ENCODE data around the gene PDIA4. TPM values are rescaled to one million over a fixed set of nuclear protein-coding genes. Genes with fewer than 3 reads are reported as not detected.

The PDIA4 gene
- total RNA-seq, 1 donor from 2014 or later, result 154 TPM

GRCh38 chr7:149060156-149060555, 31.9 kb upstream of the PDIA4 start:
- Mint-ChIP-seq H3K27me3 (ENCODE audit: low read depth) (no peaks in the 10 kb centered on the region), H3K36me3 (ENCODE audit: low read depth) (no peaks in the 10 kb centered on the region), H3K27ac (ENCODE audit: unreplicated experiment) (no peak overlapping the region), H3K4me1 (peaks cover 12% of the 10 kb centered on the region), H3K9me3 (no peaks in the 10 kb centered on the region), H3K4me3 (peak overlapping the region; percentile 21)
- TF ChIP-seq CTCF (conservative IDR thresholded peaks at IDR 0.05), result no peak
- DNase-seq (ENCODE audit: low read depth, low spot score), result no peak

- Mint-ChIP-seq H3K27me3 (ENCODE audit: low read depth) (no peaks in the 10 kb centered on the region), H3K27ac (ENCODE audit: unreplicated experiment) (no peak overlapping the region), H3K36me3 (ENCODE audit: low read depth) (peaks cover 2% of the 10 kb centered on the region), H3K9me3 (no peaks in the 10 kb centered on the region), H3K4me3 (no peak overlapping the region), H3K4me1 (no peaks in the 10 kb centered on the region)
- DNase-seq (ENCODE audit: low read depth, low spot score), result no peak
- TF ChIP-seq CTCF (conservative IDR thresholded peaks at IDR 0.05), result no peak
Observed at GRCh38 chr7:149053885-149054284, 25.6 kb upstream of the PDIA4 start.

- DNase-seq (ENCODE audit: low read depth, low spot score), result no peak
- no peak overlapping the region for H3K4me3 Mint-ChIP-seq
- no peak overlapping the region for H3K27ac Mint-ChIP-seq (ENCODE audit: unreplicated experiment)
- H3K27me3 Mint-ChIP-seq (ENCODE audit: low read depth), result no peaks in the 10 kb centered on the region
- H3K36me3 Mint-ChIP-seq (ENCODE audit: low read depth), result peaks cover 2% of the 10 kb centered on the region
- no peaks in the 10 kb centered on the region for H3K4me1 Mint-ChIP-seq
- no peaks in the 10 kb centered on the region for H3K9me3 Mint-ChIP-seq
- TF ChIP-seq CTCF (conservative IDR thresholded peaks at IDR 0.05), result no peak
Observed at GRCh38 chr7:149053384-149053783, 25.1 kb upstream of the PDIA4 start.

GRCh38 chr7:149050941-149051340, 22.6 kb upstream of the PDIA4 start:
- no peaks in the 10 kb centered on the region for H3K27me3 Mint-ChIP-seq (ENCODE audit: low read depth)

GRCh38 chr7:149048805-149049204, 20.5 kb upstream of the PDIA4 start:
- H3K36me3 Mint-ChIP-seq (ENCODE audit: low read depth), result peaks cover 2% of the 10 kb centered on the region
- H3K9me3 Mint-ChIP-seq, result no peaks in the 10 kb centered on the region
- H3K4me1 Mint-ChIP-seq, result no peaks in the 10 kb centered on the region
- H3K4me3 Mint-ChIP-seq, result no peak overlapping the region
- no peaks in the 10 kb centered on the region for H3K27me3 Mint-ChIP-seq (ENCODE audit: low read depth)
- no peak for TF ChIP-seq CTCF (conservative IDR thresholded peaks at IDR 0.05)
- no peak for DNase-seq (ENCODE audit: low read depth, low spot score)
- no peak overlapping the region for H3K27ac Mint-ChIP-seq (ENCODE audit: unreplicated experiment)

More at GRCh38 chr7:149050941-149051340, 22.6 kb upstream of the PDIA4 start:
- Mint-ChIP-seq H3K36me3 (ENCODE audit: low read depth) (peaks cover 2% of the 10 kb centered on the region), H3K4me1 (no peaks in the 10 kb centered on the region), H3K4me3 (no peak overlapping the region), H3K27ac (ENCODE audit: unreplicated experiment) (no peak overlapping the region), H3K9me3 (no peaks in the 10 kb centered on the region)
- DNase-seq (ENCODE audit: low read depth, low spot score), result no peak
- TF ChIP-seq CTCF (conservative IDR thresholded peaks at IDR 0.05), result no peak

GRCh38 chr7:149046416-149046815, 18.1 kb upstream of the PDIA4 start:
- H3K4me1 Mint-ChIP-seq, result no peaks in the 10 kb centered on the region
- DNase-seq (ENCODE audit: low read depth, low spot score), result no peak
- H3K9me3 Mint-ChIP-seq, result no peaks in the 10 kb centered on the region
- H3K27me3 Mint-ChIP-seq (ENCODE audit: low read depth), result no peaks in the 10 kb centered on the region
- no peak for TF ChIP-seq CTCF (conservative IDR thresholded peaks at IDR 0.05)
- peaks cover 2% of the 10 kb centered on the region for H3K36me3 Mint-ChIP-seq (ENCODE audit: low read depth)
- H3K4me3 Mint-ChIP-seq, result no peak overlapping the region
- H3K27ac Mint-ChIP-seq (ENCODE audit: unreplicated experiment), result no peak overlapping the region

Data from neural crest cell (in vitro differentiated cells).